ENCODE results near the gene HTATIP2. TPM values are rescaled to one million over a fixed set of nuclear protein-coding genes. Genes with fewer than 3 reads are reported as not detected.
A peak's percentile ranks its signal among the peaks of the same experiment; 100 is the strongest.

The HTATIP2 gene
- 23.4 TPM for total RNA-seq
- long read RNA-seq, transcript HTATIP2-201 (6 exons, 1,477 nt) = major isoform, 7 of 13 reads
- long read RNA-seq, partial matches to known transcripts = 0 of 13 reads
- long read RNA-seq, other reads (novel, unspliced or antisense) = 1 of 13 reads

- intact Hi-C loops (cut with DNase I) = loop anchor here (5.0 kb wide), 1 partner anchor 411 kb away; no protein-coding TSS in a partner anchor
- DNase-seq (ENCODE audit: missing footprints) (peak; percentile 88), ATAC-seq (peak; percentile 92)
Observed at GRCh38 chr11:20363500-20364340, at the start of gene HTATIP2. TSS of gene HTATIP2 (plus strand) at chr11:20363714. CDS start at chr11:20364238, 524 bp downstream.

DNA sequence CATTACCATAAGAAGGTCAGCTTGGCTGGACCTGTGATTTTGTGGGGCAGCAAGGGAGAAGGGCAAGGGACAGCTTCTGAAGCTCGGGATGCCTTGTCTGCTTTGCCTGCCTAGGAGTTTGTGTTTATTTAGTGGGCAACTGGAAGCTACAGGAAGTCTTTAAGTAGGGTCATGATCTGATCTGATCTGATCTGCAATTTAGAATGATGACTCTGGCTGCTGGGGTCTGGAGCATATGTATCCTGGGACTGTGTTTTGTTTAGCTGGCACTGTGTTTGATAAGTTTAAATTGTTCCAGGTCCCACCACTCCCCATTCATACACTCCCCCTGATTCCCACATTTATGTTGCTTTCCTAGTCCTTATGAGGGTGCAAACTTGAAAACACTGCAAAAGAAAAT lies 47.7 kb upstream of the HTATIP2 start:
- ATAC-seq = no peak
- DNase-seq (ENCODE audit: missing footprints) = no peak
- intact Hi-C loops (cut with DNase I) = no loop called here

DNA sequence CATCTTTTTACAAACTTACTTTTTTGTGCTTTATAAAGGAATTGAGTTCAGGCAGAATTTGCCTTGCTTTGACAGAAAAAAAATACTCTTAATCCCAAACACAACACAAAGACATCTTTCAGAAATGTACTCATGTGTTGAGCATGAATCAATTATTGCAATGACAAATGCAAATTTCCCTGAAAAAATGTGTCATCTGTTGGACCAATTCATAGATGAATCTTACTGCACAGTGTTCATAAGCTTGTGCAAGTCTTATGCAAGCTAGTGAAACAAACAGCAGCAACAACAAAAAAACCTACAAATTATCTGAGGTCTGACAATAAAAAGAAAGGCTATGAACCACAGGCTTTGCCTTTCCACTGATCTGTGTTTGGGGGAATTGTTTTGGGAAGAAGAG lies 42.3 kb upstream of the HTATIP2 start:
- intact Hi-C loops (cut with DNase I) = no loop called here
- no peak for ATAC-seq

GRCh38 chr11:20327377-20327935 lies 36.1 kb upstream of the HTATIP2 start:
- intact Hi-C loops (cut with DNase I) = no loop called here
- ATAC-seq = no peak
- DNase-seq (ENCODE audit: missing footprints) = no peak

More for the DNA sequence above, 42.3 kb upstream of the HTATIP2 start:
- no peak for DNase-seq (ENCODE audit: missing footprints)

DNA sequence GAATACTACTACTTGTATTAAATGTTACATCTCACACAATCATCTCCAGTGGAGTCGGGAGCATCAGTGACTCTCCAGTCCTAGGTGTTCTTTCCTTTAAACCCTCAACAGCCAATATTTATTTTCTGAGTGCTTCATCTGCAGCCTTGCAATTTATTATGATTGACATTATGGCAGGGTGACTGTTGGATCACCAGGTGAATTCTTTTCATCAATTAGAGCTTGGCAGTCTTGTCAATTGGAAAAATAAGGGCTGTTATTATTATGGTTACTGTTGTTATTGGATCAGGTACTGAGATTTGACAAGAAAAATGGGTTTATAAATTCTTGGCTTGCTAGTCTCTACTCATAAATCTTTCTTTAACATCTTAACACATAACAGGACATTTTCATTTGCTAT lies 27.5 kb upstream of the HTATIP2 start:
- DNase-seq (ENCODE audit: missing footprints) (no peak), ATAC-seq (no peak)
- intact Hi-C loops (cut with DNase I) = no loop called here

- DNase-seq (ENCODE audit: missing footprints) (no peak), ATAC-seq (no peak)
- intact Hi-C loops (cut with DNase I) = no loop called here
Observed at GRCh38 chr11:20337526-20338154, 25.9 kb upstream of the HTATIP2 start.

- intact Hi-C loops (cut with DNase I) = no loop called here
- ATAC-seq = no peak
- no peak for DNase-seq (ENCODE audit: missing footprints)
Observed at GRCh38 chr11:20342347-20343141, 21.0 kb upstream of the HTATIP2 start.

- intact Hi-C loops (cut with DNase I) = loop anchor here (5.0 kb wide), 1 partner anchor 414 kb away; no protein-coding TSS in a partner anchor
- DNase-seq (ENCODE audit: missing footprints) = no peak
- no peak for ATAC-seq
Observed at GRCh38 chr11:20351136-20351535, 12.4 kb upstream of the HTATIP2 start.

DNA sequence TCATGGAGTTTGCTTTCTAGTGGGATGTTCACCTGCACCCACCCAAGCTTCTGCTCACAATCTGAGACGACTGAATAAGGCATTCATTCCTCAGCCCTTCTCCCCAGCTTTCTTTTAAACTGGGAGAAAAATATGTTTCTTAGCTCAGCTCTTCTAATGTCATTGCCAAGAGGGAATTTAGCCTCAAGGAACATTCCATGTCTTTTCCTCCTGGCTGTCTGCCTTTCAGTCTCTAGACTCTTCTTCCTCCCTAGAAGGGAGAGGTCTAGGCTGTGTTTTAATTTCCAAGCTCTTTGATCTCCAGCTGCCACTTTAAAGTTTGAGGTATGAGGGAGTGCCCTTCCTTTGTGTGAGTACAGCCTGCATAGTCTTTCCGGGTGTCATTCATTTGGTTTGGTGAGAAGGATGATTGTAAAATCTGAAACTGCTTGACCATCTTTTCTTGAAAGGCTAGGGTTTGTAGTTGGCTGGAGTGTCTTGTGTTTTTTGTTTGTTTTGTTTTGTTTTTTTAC lies 11.7 kb upstream of the HTATIP2 start:
- intact Hi-C loops (cut with DNase I) = loop anchor here (5.0 kb wide), 1 partner anchor 415 kb away; no protein-coding TSS in a partner anchor
- DNase-seq (ENCODE audit: missing footprints) (no peak), ATAC-seq (no peak)

GRCh38 chr11:20353829-20354434 lies 9.6 kb upstream of the HTATIP2 start:
- peak; percentile 59 for ATAC-seq

GRCh38 chr11:20355221-20356219 lies 8.0 kb upstream of the HTATIP2 start:
- intact Hi-C loops (cut with DNase I) = loop anchor here (2.0 kb wide), 1 partner anchor 227 kb away; no protein-coding TSS in a partner anchor
- ATAC-seq (no peak), DNase-seq (ENCODE audit: missing footprints) (no peak)

More at GRCh38 chr11:20353829-20354434, 9.6 kb upstream of the HTATIP2 start:
- intact Hi-C loops (cut with DNase I) = loop anchor here (2.0 to 5.0 kb wide), 2 partner anchors 225 to 417 kb away; no protein-coding TSS in a partner anchor
- no peak for DNase-seq (ENCODE audit: missing footprints)

DNA sequence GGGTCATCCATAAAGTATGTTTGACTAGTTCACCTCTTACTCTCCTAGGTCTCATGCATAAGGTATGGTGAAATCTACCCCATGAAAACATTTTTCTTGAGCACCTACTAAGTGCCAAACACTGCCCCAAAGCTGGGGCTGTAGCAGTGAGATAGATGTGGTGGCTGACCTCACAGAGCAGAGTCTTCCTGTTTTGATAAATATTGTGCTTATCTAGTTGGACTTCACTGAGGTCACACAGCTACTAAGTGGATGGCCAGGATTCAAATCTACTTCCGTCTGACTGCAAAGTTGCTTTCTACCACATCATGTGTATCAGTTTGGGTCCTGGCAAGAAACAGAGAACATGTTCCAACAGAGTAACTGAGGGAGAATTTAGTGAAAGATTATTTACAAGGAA lies 6.4 kb upstream of the HTATIP2 start:
- no peak for ATAC-seq

GRCh38 chr11:20360650-20361049 lies 2.9 kb upstream of the HTATIP2 start:
- intact Hi-C loops (cut with DNase I) = loop anchor here (5.0 kb wide), 1 partner anchor 408 kb away; no protein-coding TSS in a partner anchor
- no peak for ATAC-seq
- no peak for DNase-seq (ENCODE audit: missing footprints)

More for the DNA sequence above, 6.4 kb upstream of the HTATIP2 start:
- intact Hi-C loops (cut with DNase I) = no loop called here
- no peak for DNase-seq (ENCODE audit: missing footprints)

- intact Hi-C loops (cut with DNase I) = loop anchor here (5.0 kb wide), 1 partner anchor 410 kb away; no protein-coding TSS in a partner anchor
- DNase-seq (ENCODE audit: missing footprints) (no peak), ATAC-seq (no peak)
Observed at GRCh38 chr11:20362481-20362880, 1.0 kb upstream of the HTATIP2 start.

- intact Hi-C loops (cut with DNase I) = loop anchor here (5.0 kb wide), 1 partner anchor 411 kb away; no protein-coding TSS in a partner anchor
- DNase-seq (ENCODE audit: missing footprints) (no peak), ATAC-seq (no peak)
Observed at GRCh38 chr11:20363149-20363499, 390 bp upstream of the HTATIP2 start.

- intact Hi-C loops (cut with DNase I) = loop anchor here (5.0 kb wide), 1 partner anchor 412 kb away; no protein-coding TSS in a partner anchor
- DNase-seq (ENCODE audit: missing footprints) (no peak), ATAC-seq (peak; percentile 35)
Observed at GRCh38 chr11:20364341-20364792, 853 bp downstream of the HTATIP2 start.

Data from Right ventricle myocardium inferior (tissue), 1 donor.